Transverse colon (tissue), 4 donors: ENCODE data around the gene SPATA24. TPM values are rescaled to one million over a fixed set of nuclear protein-coding genes. Genes with fewer than 3 reads are reported as not detected.
A peak's percentile ranks its signal among the peaks of the same experiment; 100 is the strongest.

ENCODE experiments used
- DNase-seq: peaks from one replicate; pipeline ENCODE4 v3.0.0-alpha.2; 2019
- H3K27ac ChIP-seq, 4 donors: fragments of 200-600 bp; sonication (generic); 2 replicates each; pipeline ENCODE4 v1.5.1; 2016 to 2018; ENCODE audit warnings: inconsistent platforms in 4 of 4
- H3K27me3 ChIP-seq: fragments of 200-600 bp; sonication (generic); 2 replicates; pipeline ENCODE4 v1.5.1; 2017; ENCODE audit warnings: inconsistent platforms
- H3K36me3 ChIP-seq, 4 donors: fragments of 200-600 bp; sonication (generic); 2 replicates each; pipeline ENCODE4 v1.5.1; 2017 to 2019; ENCODE audit warnings: inconsistent platforms in 4 of 4
- H3K4me1 ChIP-seq, 4 donors: fragments of 200-600 bp; sonication (generic); 2 replicates each; pipeline ENCODE4 v1.5.1; 2017 to 2020; ENCODE audit warnings: inconsistent platforms in 4 of 4
- H3K4me3 ChIP-seq, 4 donors: fragments of 200-600 bp; sonication (generic); 1 replicate in 1 of 4; 2 replicates in 3 of 4; pipeline versions ENCODE4 v1.5.1 to v1.6.1; 2017 to 2019; ENCODE audit warnings: inconsistent platforms in 4 of 4
- H3K9me3 ChIP-seq, 2 donors: fragments of 200-600 bp; sonication (generic); 2 replicates each; pipeline ENCODE4 v1.5.1; 2017 to 2019; ENCODE audit warnings: inconsistent platforms in 2 of 2
- EP300 ChIP-seq: sonication (generic); formaldehyde crosslinking; IDR thresholded peaks from one replicate; pipeline ENCODE4 v1.6.1; 2017; ENCODE audit warnings: antibody characterized with exemption, low read depth
- POLR2A ChIP-seq: fragments of 450-650 bp; IDR thresholded peaks from one replicate; pipeline ENCODE4 v1.6.1; 2016; ENCODE audit warnings: antibody characterized with exemption, mild to moderate bottlenecking, moderate library complexity
- POLR2AphosphoS5 ChIP-seq, 3 donors: sonication (generic); formaldehyde crosslinking; IDR thresholded peaks; one replicate each; pipeline ENCODE4 v1.6.1; 2016; ENCODE audit warnings: antibody characterized with exemption in 3 of 3
- WGBS, 2 donors: methylation state at CpG; one replicate each; pipeline ENCODE4 v1.1.5; 2018; ENCODE audit warnings: low coverage in 1 of 2; 5-methylcytosine and 5-hydroxymethylcytosine counted together
- in situ Hi-C, 4 donors: fragments of 200-750 bp; cut with MboI; loops; one replicate each; pipeline versions ENCODE4 v1.15.0 to v1.15.1; 2017; ENCODE audit warnings: low sequenced_read_pairs in 3 of 4, low pct_ligation_motif_present in 1 of 4, low pct_unique_long_range_greater_than_20kb in 1 of 4
- intact Hi-C: fragments of 100-400 bp; cut with DNase I; formaldehyde crosslinking; loops from one replicate; pipeline ENCODE4 v1.15.1; 2023; ENCODE audit warnings: low total_unique reads
- total RNA-seq, 4 donors: library from RNA; depleted of rRNA; stranded (reverse); fragments of >200 nt; gene quantifications; one replicate each; pipeline ENCODE4 v1.1.0, GENCODE V29; 2016
- TF ChIP-seq, protein P1 (sequence below), 5 experiments: fragments of 200-600 bp in 3 of 5; fragments of 450-650 bp in 2 of 5; sonication (generic) in 3 of 5; IDR thresholded peaks; 1 replicate in 2 of 5; 2 replicates in 3 of 5; pipeline ENCODE4 v1.5.1; 2016 to 2017; ENCODE audit warnings: antibody characterized with exemption in 5 of 5, inconsistent platforms in 3 of 5, mild to moderate bottlenecking in 2 of 5, moderate library complexity in 1 of 5

The SPATA24 gene
- total RNA-seq, 4 donors from 2014 or later, result 3.0 TPM; not detected in 2

DNA sequence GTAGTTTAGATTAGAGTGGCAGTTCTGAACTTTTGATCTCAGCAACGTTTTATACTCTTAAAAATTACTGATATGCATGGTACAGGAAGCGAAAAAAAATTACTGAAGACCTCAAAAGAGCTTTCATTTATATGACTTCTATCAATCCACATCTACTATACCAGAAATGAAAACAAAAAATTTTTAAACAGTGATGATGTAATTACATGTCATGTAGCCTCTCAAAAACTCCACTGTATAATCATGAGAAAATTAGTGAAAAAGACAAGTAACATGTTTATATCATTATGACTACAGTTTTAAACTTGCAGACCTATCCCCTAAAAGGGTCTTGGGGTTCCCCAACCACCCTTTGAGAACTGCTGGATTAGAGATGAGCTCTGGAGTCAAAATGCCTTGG lies 26.1 kb upstream of the SPATA24 start:
- H3K36me3 ChIP-seq, result no peaks in the 10 kb centered on the region
- no peak for DNase-seq

DNA sequence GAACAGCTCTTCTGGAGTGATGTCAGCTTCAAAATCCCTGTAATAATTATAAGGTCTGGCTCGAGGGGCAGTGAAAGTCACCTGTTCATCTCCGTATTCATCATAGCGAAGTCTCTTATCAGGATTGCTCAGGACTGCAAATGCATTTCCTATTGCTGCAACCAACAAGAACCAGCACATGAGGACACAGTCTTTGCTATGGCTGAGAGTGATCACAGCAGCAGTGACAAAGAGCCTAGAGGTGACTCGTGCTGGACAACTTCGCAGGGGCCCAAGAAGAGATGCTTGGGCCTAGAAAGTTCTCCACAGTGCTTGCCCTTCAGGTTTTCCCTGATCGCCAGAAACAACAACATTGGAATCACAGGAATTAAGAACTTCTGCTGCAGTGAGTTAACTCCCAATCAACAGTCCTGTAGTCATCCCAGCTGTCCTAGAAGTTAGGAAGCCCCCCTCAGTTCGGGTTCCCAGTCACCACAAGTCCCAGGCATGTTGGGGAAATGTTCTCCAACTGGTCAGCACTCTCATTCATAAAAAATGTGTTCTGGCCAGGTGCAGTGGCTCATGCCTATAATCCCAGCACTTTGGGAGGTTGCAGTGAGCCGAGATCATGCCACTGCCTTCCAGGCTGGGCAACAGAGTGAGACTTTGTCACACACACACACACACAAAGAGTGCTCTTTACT lies 22.5 kb upstream of the SPATA24 start:
- H3K9me3 ChIP-seq, result no peaks in the 10 kb centered on the region
- intact Hi-C loops (loop anchor here (10.0 kb wide), 1 partner anchor 338 kb away; no protein-coding TSS in a partner anchor), in situ Hi-C loops (loop anchor here (5.0 to 25.0 kb wide), 4 partner anchors 78 to 336 kb away; no protein-coding TSS in a partner anchor)
- DNase-seq, result no peak
- H3K27ac ChIP-seq, result no peak overlapping the region
- WGBS, 2 donors, result 77 to 84% methylated on average over 4 to 8 of the region's 8 CpGs
- H3K4me1 ChIP-seq, result no peaks in the 10 kb centered on the region
- no peak overlapping the region for H3K4me3 ChIP-seq
- peaks cover 0 to 2% (median 0%) of the 10 kb centered on the region in 4 donors for H3K36me3 ChIP-seq
- no peaks in the 10 kb centered on the region for H3K27me3 ChIP-seq
- TF ChIP-seq POLR2AphosphoS5 (IDR thresholded peaks at IDR 0.05) (no peak), EP300 (no peak), POLR2A (no peak)
- TF ChIP-seq, protein P1, sequence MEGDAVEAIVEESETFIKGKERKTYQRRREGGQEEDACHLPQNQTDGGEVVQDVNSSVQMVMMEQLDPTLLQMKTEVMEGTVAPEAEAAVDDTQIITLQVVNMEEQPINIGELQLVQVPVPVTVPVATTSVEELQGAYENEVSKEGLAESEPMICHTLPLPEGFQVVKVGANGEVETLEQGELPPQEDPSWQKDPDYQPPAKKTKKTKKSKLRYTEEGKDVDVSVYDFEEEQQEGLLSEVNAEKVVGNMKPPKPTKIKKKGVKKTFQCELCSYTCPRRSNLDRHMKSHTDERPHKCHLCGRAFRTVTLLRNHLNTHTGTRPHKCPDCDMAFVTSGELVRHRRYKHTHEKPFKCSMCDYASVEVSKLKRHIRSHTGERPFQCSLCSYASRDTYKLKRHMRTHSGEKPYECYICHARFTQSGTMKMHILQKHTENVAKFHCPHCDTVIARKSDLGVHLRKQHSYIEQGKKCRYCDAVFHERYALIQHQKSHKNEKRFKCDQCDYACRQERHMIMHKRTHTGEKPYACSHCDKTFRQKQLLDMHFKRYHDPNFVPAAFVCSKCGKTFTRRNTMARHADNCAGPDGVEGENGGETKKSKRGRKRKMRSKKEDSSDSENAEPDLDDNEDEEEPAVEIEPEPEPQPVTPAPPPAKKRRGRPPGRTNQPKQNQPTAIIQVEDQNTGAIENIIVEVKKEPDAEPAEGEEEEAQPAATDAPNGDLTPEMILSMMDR (IDR thresholded peaks at IDR 0.05), result no peak

More for the DNA sequence above, 26.1 kb upstream of the SPATA24 start:
- Histone ChIP-seq H3K27me3 (no peaks in the 10 kb centered on the region), H3K27ac (no peak overlapping the region), H3K9me3 (no peaks in the 10 kb centered on the region), H3K4me3 (no peak overlapping the region), H3K4me1 (no peaks in the 10 kb centered on the region)
- TF ChIP-seq POLR2A, result no peak
- TF ChIP-seq, protein P1 (IDR thresholded peaks at IDR 0.05), result no peak
- no peak for TF ChIP-seq EP300
- TF ChIP-seq POLR2AphosphoS5 (IDR thresholded peaks at IDR 0.05), result no peak
- 63 to 83% methylated on average over 2 of the region's 2 CpGs for WGBS, 2 donors
- in situ Hi-C loops, result loop anchor here in 1 of 4 donors (25.0 kb wide), 1 partner anchor 332 kb away; no protein-coding TSS in a partner anchor
- intact Hi-C loops, result no loop called here

GRCh38 chr5:139425497-139425896 lies 21.6 kb upstream of the SPATA24 start:
- in situ Hi-C loops, result loop anchor here (5.0 to 25.0 kb wide), 4 partner anchors 79 to 337 kb away; no protein-coding TSS in a partner anchor
- intact Hi-C loops, result loop anchor here (10.0 kb wide), 1 partner anchor 339 kb away; no protein-coding TSS in a partner anchor
- H3K4me3 ChIP-seq, result no peak overlapping the region
- no peak overlapping the region for H3K27ac ChIP-seq
- H3K9me3 ChIP-seq, result no peaks in the 10 kb centered on the region
- no peak for DNase-seq
- 53 to 83% methylated on average over 3 to 5 of the region's 5 CpGs for WGBS, 2 donors
- H3K36me3 ChIP-seq, result peaks cover 0 to 2% (median 0%) of the 10 kb centered on the region in 4 donors
- H3K27me3 ChIP-seq, result no peaks in the 10 kb centered on the region
- TF ChIP-seq, protein P1 (IDR thresholded peaks at IDR 0.05), result no peak
- TF ChIP-seq POLR2A (no peak), POLR2AphosphoS5 (IDR thresholded peaks at IDR 0.05) (no peak), EP300 (no peak)
- H3K4me1 ChIP-seq, result no peaks in the 10 kb centered on the region

DNA sequence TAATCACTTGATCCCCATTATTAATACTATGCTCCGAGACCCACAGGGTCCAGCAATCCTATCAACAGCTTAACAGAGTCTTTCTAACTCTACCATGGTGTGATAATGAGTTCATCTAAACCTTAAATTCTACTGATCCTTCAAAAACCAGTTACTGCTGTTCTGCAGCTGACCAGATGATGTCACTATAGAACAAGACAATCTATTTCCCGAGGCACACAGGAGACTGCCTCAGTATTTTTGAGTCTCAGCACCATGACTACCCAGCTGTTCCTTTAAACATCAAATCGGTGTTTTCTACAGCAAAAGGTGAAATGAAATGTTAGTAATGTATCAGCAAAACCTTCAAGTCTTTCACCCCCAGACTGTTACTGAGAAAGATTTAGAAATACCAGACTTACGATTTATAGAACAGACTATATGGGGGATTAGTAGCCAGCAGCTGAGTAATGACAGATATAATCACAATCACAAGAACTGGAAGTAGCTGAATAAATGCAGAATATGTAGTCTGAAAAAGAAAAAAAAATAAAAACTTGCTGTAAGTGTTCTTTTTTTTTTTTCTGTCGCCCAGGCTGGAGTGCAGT lies 18.5 kb upstream of the SPATA24 start:
- TF ChIP-seq POLR2AphosphoS5 (IDR thresholded peaks at IDR 0.05), result no peak
- TF ChIP-seq POLR2A, result no peak
- TF ChIP-seq, protein P1 (IDR thresholded peaks at IDR 0.05), result peak; percentile 70 to 85 (median 77)
- no peak for TF ChIP-seq EP300
- in situ Hi-C loops (loop anchor here in 3 of 4 donors (5.0 to 10.0 kb wide), 3 partner anchors 82 to 95 kb away; no protein-coding TSS in a partner anchor), intact Hi-C loops (loop anchor here (5.0 to 10.0 kb wide), 2 partner anchors 90 to 342 kb away; no protein-coding TSS in a partner anchor)
- H3K27me3 ChIP-seq, result no peaks in the 10 kb centered on the region
- no peak overlapping the region for H3K27ac ChIP-seq
- no peak overlapping the region for H3K4me3 ChIP-seq
- WGBS, 2 donors, result 38 to 61% methylated on average over 4 to 5 of the region's 5 CpGs
- H3K4me1 ChIP-seq, result peaks cover 8 to 28% (median 12%) of the 10 kb centered on the region in 4 donors
- DNase-seq, result no peak
- peaks cover 0 to 2% (median 0%) of the 10 kb centered on the region in 4 donors for H3K36me3 ChIP-seq
- no peaks in the 10 kb centered on the region for H3K9me3 ChIP-seq
